Measurements from ENCODE around the gene ZNF385D. TPM values are rescaled to one million over a fixed set of nuclear protein-coding genes. Genes with fewer than 3 reads are reported as not detected.
A peak's percentile ranks its signal among the peaks of the same experiment; 100 is the strongest.

The ZNF385D gene
- total RNA-seq, 4 donors from 2014 or later: 0.26 to 53.6 (median 19.2) TPM

- no peaks in the 10 kb centered on the region for H3K36me3 ChIP-seq
- no peaks in the 10 kb centered on the region for H3K4me1 ChIP-seq
- TF ChIP-seq POLR2A (IDR thresholded peaks at IDR 0.05): no peak
- TF ChIP-seq, protein P1, sequence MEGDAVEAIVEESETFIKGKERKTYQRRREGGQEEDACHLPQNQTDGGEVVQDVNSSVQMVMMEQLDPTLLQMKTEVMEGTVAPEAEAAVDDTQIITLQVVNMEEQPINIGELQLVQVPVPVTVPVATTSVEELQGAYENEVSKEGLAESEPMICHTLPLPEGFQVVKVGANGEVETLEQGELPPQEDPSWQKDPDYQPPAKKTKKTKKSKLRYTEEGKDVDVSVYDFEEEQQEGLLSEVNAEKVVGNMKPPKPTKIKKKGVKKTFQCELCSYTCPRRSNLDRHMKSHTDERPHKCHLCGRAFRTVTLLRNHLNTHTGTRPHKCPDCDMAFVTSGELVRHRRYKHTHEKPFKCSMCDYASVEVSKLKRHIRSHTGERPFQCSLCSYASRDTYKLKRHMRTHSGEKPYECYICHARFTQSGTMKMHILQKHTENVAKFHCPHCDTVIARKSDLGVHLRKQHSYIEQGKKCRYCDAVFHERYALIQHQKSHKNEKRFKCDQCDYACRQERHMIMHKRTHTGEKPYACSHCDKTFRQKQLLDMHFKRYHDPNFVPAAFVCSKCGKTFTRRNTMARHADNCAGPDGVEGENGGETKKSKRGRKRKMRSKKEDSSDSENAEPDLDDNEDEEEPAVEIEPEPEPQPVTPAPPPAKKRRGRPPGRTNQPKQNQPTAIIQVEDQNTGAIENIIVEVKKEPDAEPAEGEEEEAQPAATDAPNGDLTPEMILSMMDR (IDR thresholded peaks at IDR 0.05): no peak
- peak in 1 of 2 donors; percentile 21 for DNase-seq
- no peak overlapping the region for H3K4me3 ChIP-seq
- H3K27me3 ChIP-seq: no peaks in the 10 kb centered on the region
- H3K9me3 ChIP-seq: no peaks in the 10 kb centered on the region
- H3K27ac ChIP-seq: peak overlapping the region in 1 of 2 donors; percentile 15
- intact Hi-C loops (cut with DNase I; ENCODE audit: low total_unique reads): no loop called here
Observed at GRCh38 chr3:21645121-21645897, 105.7 kb downstream of the ZNF385D start.

DNA sequence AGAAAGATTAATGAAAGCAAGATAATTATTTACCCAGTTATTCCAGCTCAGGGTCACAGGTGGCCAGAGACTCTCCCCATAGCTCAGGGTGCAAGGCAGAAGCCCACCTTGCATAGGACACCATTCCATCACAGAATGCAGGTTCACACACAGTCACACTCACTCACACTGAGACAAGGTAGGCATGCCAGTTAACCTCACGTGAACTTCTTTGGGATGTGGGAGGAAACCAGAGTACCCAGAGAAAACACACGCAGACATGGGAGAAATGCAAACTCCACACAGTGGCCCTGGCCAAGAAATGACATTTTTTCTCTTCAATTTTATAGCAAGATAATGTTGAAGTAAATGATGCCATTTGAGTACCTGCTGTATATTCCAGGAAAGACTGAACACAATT lies 106.7 kb downstream of the ZNF385D start:
- no peak overlapping the region for H3K4me3 ChIP-seq
- H3K27ac ChIP-seq: no peak overlapping the region
- H3K36me3 ChIP-seq: no peaks in the 10 kb centered on the region
- H3K27me3 ChIP-seq: no peaks in the 10 kb centered on the region
- TF ChIP-seq POLR2A (IDR thresholded peaks at IDR 0.05): no peak
- TF ChIP-seq, protein P1 (IDR thresholded peaks at IDR 0.05): no peak
- no peaks in the 10 kb centered on the region for H3K4me1 ChIP-seq
- DNase-seq: no peak
- H3K9me3 ChIP-seq: no peaks in the 10 kb centered on the region
- intact Hi-C loops (cut with DNase I; ENCODE audit: low total_unique reads): no loop called here

GRCh38 chr3:21643752-21644151 lies 107.3 kb downstream of the ZNF385D start:
- DNase-seq: no peak
- Histone ChIP-seq H3K27ac (no peak overlapping the region), H3K27me3 (no peaks in the 10 kb centered on the region), H3K36me3 (no peaks in the 10 kb centered on the region), H3K4me3 (no peak overlapping the region), H3K9me3 (no peaks in the 10 kb centered on the region), H3K4me1 (no peaks in the 10 kb centered on the region)
- intact Hi-C loops (cut with DNase I; ENCODE audit: low total_unique reads): no loop called here
- TF ChIP-seq, protein P1 (IDR thresholded peaks at IDR 0.05): no peak
- TF ChIP-seq POLR2A (IDR thresholded peaks at IDR 0.05): no peak

DNA sequence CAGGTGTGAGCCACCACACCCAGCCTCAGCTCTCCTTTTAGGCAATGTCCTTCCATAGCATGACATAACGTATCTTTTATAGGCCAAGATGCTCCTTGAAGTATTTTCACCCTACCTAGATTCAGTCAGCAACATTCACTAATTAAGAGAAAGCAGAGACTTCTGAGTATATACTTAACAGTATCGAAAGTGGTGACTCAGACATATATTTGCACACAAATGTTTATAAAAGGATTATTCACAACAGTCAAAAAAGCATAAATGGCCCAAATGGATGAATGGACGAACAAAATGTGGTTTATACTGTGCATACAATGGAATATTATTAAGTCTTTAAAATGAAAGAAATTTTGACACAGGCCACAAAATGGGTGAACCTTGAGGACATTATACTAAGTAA lies 108.6 kb downstream of the ZNF385D start:
- Histone ChIP-seq H3K9me3 (no peaks in the 10 kb centered on the region), H3K36me3 (no peaks in the 10 kb centered on the region), H3K4me1 (no peaks in the 10 kb centered on the region), H3K4me3 (no peak overlapping the region), H3K27ac (no peak overlapping the region), H3K27me3 (no peaks in the 10 kb centered on the region)
- no peak for DNase-seq
- TF ChIP-seq, protein P1 (IDR thresholded peaks at IDR 0.05): no peak
- TF ChIP-seq POLR2A (IDR thresholded peaks at IDR 0.05): no peak
- intact Hi-C loops (cut with DNase I; ENCODE audit: low total_unique reads): no loop called here

DNA sequence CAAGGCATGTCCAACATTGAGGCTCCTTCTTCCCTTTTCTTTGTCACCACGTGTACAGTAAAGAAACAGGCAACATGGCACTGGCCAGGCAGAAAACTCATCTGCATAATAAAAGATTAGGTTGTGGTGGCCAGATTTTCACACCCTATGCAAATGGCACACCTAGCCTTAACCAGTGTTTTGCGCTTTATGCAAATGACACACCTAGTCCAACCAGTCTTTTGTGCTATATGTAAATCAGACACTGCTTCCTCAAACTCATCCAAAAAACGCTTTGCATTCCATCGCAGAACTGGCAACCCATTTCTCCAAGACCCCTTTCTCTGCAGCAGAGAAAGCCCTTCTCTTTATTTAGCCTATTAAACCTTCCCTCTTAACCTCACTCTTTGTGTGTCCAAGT lies 109.1 kb downstream of the ZNF385D start:
- Histone ChIP-seq H3K36me3 (no peaks in the 10 kb centered on the region), H3K27me3 (no peaks in the 10 kb centered on the region), H3K4me1 (no peaks in the 10 kb centered on the region), H3K9me3 (no peaks in the 10 kb centered on the region), H3K27ac (no peak overlapping the region), H3K4me3 (no peak overlapping the region)
- no peak for TF ChIP-seq POLR2A (IDR thresholded peaks at IDR 0.05)
- intact Hi-C loops (cut with DNase I; ENCODE audit: low total_unique reads): no loop called here
- no peak for DNase-seq

Measured in uterus (tissue), 4 donors.